Sigmoid colon (tissue), 7 donors: ENCODE measurements around the gene SIGLEC9. TPM values are rescaled to one million over a fixed set of nuclear protein-coding genes. Genes with fewer than 3 reads are reported as not detected.

Source experiments
- DNase-seq: peaks from one replicate; pipeline ENCODE4 v3.0.0-alpha.2; 2019
- H3K27ac ChIP-seq, 4 donors: fragments of 200-600 bp; sonication (generic); one replicate each; pipeline ENCODE4 v1.5.1; 2016 to 2019; ENCODE audit warnings: mild to moderate bottlenecking in 1 of 4
- H3K27me3 ChIP-seq, 3 donors: fragments of 200-600 bp; sonication (generic); one replicate each; pipeline ENCODE4 v1.5.1; 2019; ENCODE audit warnings: mild to moderate bottlenecking in 1 of 3
- H3K36me3 ChIP-seq, 4 donors: fragments of 200-600 bp; sonication (generic); one replicate each; pipeline ENCODE4 v1.5.1; 2016 to 2019
- H3K4me1 ChIP-seq, 4 donors: fragments of 200-600 bp; sonication (generic); one replicate each; pipeline ENCODE4 v1.5.1; 2017 to 2019
- H3K4me3 ChIP-seq, 4 donors: fragments of 200-600 bp; sonication (generic); one replicate each; pipeline ENCODE4 v1.5.1; 2017 to 2019; ENCODE audit warnings: mild to moderate bottlenecking in 2 of 4, moderate library complexity in 1 of 4
- H3K9me3 ChIP-seq, 4 donors: fragments of 200-600 bp in 3 of 4; sonication (generic) in 3 of 4; one replicate each; pipeline versions ENCODE4 v1.5.1 to v1.6.1; 2013 to 2019
- CTCF ChIP-seq, 4 experiments: fragments of 450-650 bp in 3 of 4; fragments of 200-600 bp in 1 of 4; IDR thresholded peaks; one replicate each; pipeline ENCODE4 v1.5.1; 2016 to 2019; ENCODE audit warnings: antibody characterized with exemption in 4 of 4, mild to moderate bottlenecking in 3 of 4, moderate library complexity in 2 of 4
- EP300 ChIP-seq, 4 donors: sonication (generic); formaldehyde crosslinking; IDR thresholded peaks; one replicate each; pipeline ENCODE4 v1.6.1; 2017; ENCODE audit warnings: antibody characterized with exemption in 4 of 4
- POLR2A ChIP-seq, 2 donors: fragments of 450-650 bp; IDR thresholded peaks; one replicate each; pipeline ENCODE4 v1.6.1; 2016; ENCODE audit warnings: antibody characterized with exemption in 2 of 2, mild to moderate bottlenecking in 2 of 2, moderate library complexity in 2 of 2
- POLR2AphosphoS5 ChIP-seq, 4 donors: sonication (generic); formaldehyde crosslinking; IDR thresholded peaks; one replicate each; pipeline ENCODE4 v1.6.1; 2017; ENCODE audit warnings: antibody characterized with exemption in 4 of 4
- WGBS, 2 donors: extraction: QIAGEN DNeasy Blood & Tissue Kit; methylation state at CpG; one replicate each; pipeline ENCODE4 v1.1.7; 2013; 5-methylcytosine and 5-hydroxymethylcytosine counted together
- intact Hi-C: fragments of 100-400 bp; cut with DNase I; formaldehyde crosslinking; loops from one replicate; pipeline ENCODE4 v1.15.1; 2023
- polyA plus RNA-seq, 3 donors: library from polyadenylated mRNA; stranded (reverse); fragments of 200-250 nt; gene quantifications; one replicate each; pipeline ENCODE4 v1.2.3, GENCODE V29; 2013
- total RNA-seq, 4 donors: library from RNA; depleted of rRNA; stranded (reverse); fragments of >200 nt; gene quantifications; one replicate each; pipeline ENCODE4 v1.1.0, GENCODE V29; 2016
- donor health status: healthy with polysubstance abuse.
- donor health status: Bipolar disorder and iron deficiency.
- donor health status: healthy.

SIGLEC9 gene
- total and polyA plus RNA-seq, 7 donors, result 2.4 to 9.5 (median 5.4) TPM

- 65 to 85% methylated on average over 11 of the region's 11 CpGs for WGBS, 2 donors
- Histone ChIP-seq H3K36me3 (no peaks in the 10 kb centered on the region), H3K27ac (no peak overlapping the region), H3K9me3 (no peaks in the 10 kb centered on the region), H3K4me1 (no peaks in the 10 kb centered on the region), H3K27me3 (peaks cover 0 to 30% (median 5%) of the 10 kb centered on the region in 3 donors), H3K4me3 (no peak overlapping the region)
- DNase-seq, result no peak
- intact Hi-C loops, result no loop called here
- TF ChIP-seq POLR2AphosphoS5 (IDR thresholded peaks at IDR 0.05), result no peak
- TF ChIP-seq CTCF (IDR thresholded peaks at IDR 0.05), result no peak
- TF ChIP-seq POLR2A (IDR thresholded peaks at IDR 0.05), result no peak
- no peak for TF ChIP-seq EP300 (IDR thresholded peaks at IDR 0.05)
These were observed 19.9 kb downstream of the SIGLEC9 start for GRCh38 chr19:51144482-51145045.

GRCh38 chr19:51145916-51146493 is 21.3 kb downstream of the SIGLEC9 start:
- WGBS, 2 donors, result 39 to 72% methylated on average over 4 of the region's 4 CpGs
- no peak for DNase-seq
- Histone ChIP-seq H3K4me3 (no peak overlapping the region), H3K27ac (no peak overlapping the region), H3K9me3 (no peaks in the 10 kb centered on the region), H3K4me1 (no peaks in the 10 kb centered on the region), H3K27me3 (peaks cover 0 to 22% (median 0%) of the 10 kb centered on the region in 3 donors), H3K36me3 (no peaks in the 10 kb centered on the region)
- TF ChIP-seq EP300 (IDR thresholded peaks at IDR 0.05), result no peak
- no peak for TF ChIP-seq POLR2AphosphoS5 (IDR thresholded peaks at IDR 0.05)
- no peak for TF ChIP-seq POLR2A (IDR thresholded peaks at IDR 0.05)
- no peak for TF ChIP-seq CTCF (IDR thresholded peaks at IDR 0.05)
- intact Hi-C loops, result no loop called here

GRCh38 chr19:51146751-51147150 is 22.0 kb downstream of the SIGLEC9 start:
- Histone ChIP-seq H3K36me3 (no peaks in the 10 kb centered on the region), H3K4me3 (no peak overlapping the region), H3K27ac (no peak overlapping the region), H3K9me3 (no peaks in the 10 kb centered on the region), H3K4me1 (no peaks in the 10 kb centered on the region), H3K27me3 (peaks cover 0 to 18% (median 0%) of the 10 kb centered on the region in 3 donors)
- 92 to 93% methylated on average over 7 of the region's 7 CpGs for WGBS, 2 donors
- DNase-seq, result no peak
- no peak for TF ChIP-seq CTCF (IDR thresholded peaks at IDR 0.05)
- no peak for TF ChIP-seq POLR2A (IDR thresholded peaks at IDR 0.05)
- TF ChIP-seq POLR2AphosphoS5 (IDR thresholded peaks at IDR 0.05), result no peak
- no peak for TF ChIP-seq EP300 (IDR thresholded peaks at IDR 0.05)
- intact Hi-C loops, result no loop called here

- H3K36me3 ChIP-seq, result no peaks in the 10 kb centered on the region
- WGBS, 2 donors, result 44 to 66% methylated on average over 1 of the region's 1 CpG
- H3K4me1 ChIP-seq, result no peaks in the 10 kb centered on the region
- intact Hi-C loops, result no loop called here
- DNase-seq, result no peak
- H3K27ac ChIP-seq, result no peak overlapping the region
- H3K27me3 ChIP-seq, result peaks cover 0 to 8% (median 3%) of the 10 kb centered on the region in 3 donors
- TF ChIP-seq POLR2AphosphoS5 (IDR thresholded peaks at IDR 0.05) (no peak), CTCF (IDR thresholded peaks at IDR 0.05) (no peak), EP300 (IDR thresholded peaks at IDR 0.05) (no peak), POLR2A (IDR thresholded peaks at IDR 0.05) (no peak)
- H3K4me3 ChIP-seq, result no peak overlapping the region
- H3K9me3 ChIP-seq, result no peaks in the 10 kb centered on the region
These were observed 23.0 kb downstream of the SIGLEC9 start for GRCh38 chr19:51147663-51148062.
